ENCODE measurements around the gene FXYD6. TPM values are rescaled to one million over a fixed set of nuclear protein-coding genes. Genes with fewer than 3 reads are reported as not detected.

FXYD6 gene
- total and polyA plus RNA-seq, 2 of the 8 experiments (the other 6 are each of a cell fraction or from before 2014, with no cell fraction given) = 44.6 to 117 TPM

DNA sequence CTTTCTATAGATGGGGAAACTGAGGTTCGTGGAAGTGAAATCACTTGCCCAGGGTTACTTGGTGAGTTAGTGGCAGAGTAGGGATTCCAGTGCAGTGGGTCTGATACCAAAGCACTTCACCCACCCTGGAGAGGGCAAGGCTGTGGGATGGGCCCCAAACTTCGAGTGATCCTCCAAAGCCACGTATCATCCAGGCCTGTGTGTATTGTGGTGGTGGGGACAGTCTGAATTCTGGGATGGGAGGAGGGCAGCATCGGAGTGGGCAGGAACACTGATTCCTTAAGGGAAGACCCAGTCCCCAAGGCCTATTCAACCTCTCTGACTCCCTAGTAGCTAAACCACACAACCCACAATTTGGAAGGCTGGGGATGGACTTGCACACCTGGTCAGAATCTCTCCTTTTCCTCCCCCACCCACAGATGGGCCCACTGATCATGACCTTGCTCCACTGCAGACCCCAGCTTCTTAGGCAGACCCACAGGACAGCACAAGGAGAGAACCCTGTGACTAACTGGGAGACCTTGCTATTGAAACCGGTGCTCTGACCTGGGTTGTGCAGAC is 41.2 kb upstream of the FXYD6 start:
- H4K8ac ChIP-seq (ENCODE audit: extremely low read depth, insufficient read depth, low read length) = no peak overlapping the region
- H3K4me1 ChIP-seq (replicated peaks in 1 of 4; ENCODE audit: control insufficient read depth in 3 of 4, insufficient read depth in 4 of 4, low read length in 3 of 4) = no peaks in the 10 kb centered on the region; a peak in 1 of 7 replicates
- H2BK20ac ChIP-seq (ENCODE audit: low read length) = no peak overlapping the region
- H3K79me1 ChIP-seq (ENCODE audit: low read depth, low read length) = no peaks in the 10 kb centered on the region
- CTCF ChIA-PET (ENCODE audit: partially characterized antibody) = interaction anchor here (0.6 to 14.8 kb wide), 7 partner anchors 9 to 195 kb away, joined by 3 to 143 read pairs (median 7); no protein-coding TSS in a partner anchor
- peaks cover 0 to 2% of the 10 kb centered on the region in 2 experiments for H4K20me1 ChIP-seq (replicated peaks in 1 of 2; ENCODE audit: control insufficient read depth in 1 of 2, insufficient read depth in 2 of 2, low read length in 2 of 2)
- no peak overlapping the region for H2AK5ac ChIP-seq (ENCODE audit: low read depth, low read length)
- H2BK5ac ChIP-seq (ENCODE audit: low read depth, low read length) = no peak overlapping the region
- H3K27ac ChIP-seq (ENCODE audit: low read depth, low read length) = no peak overlapping the region
- H2BK12ac ChIP-seq (ENCODE audit: low read depth, low read length) = no peak overlapping the region
- H3K4me2 ChIP-seq (ENCODE audit: insufficient read depth in 1 of 2, low read depth in 2 of 2, low read length in 2 of 2) = no peak overlapping the region
- H3K27me3 ChIP-seq (replicated peaks in 1 of 4; ENCODE audit: control insufficient read depth in 3 of 4, extremely low read depth in 1 of 4, insufficient read depth in 3 of 4, low read length in 3 of 4) = no peaks in the 10 kb centered on the region
- H2AFZ ChIP-seq (ENCODE audit: low read length) = no peak overlapping the region
- no peak overlapping the region for H3K56ac ChIP-seq (replicated peaks; ENCODE audit: insufficient read length, low read depth, low read length)
- H3K36me3 ChIP-seq (ENCODE audit: control insufficient read depth in 2 of 4, insufficient read depth in 4 of 4, low read length in 3 of 4) = no peaks in the 10 kb centered on the region
- DNase-seq (ENCODE audit: low read depth in 1 of 2, low spot score in 2 of 2) (no peak), FAIRE-seq (no peak)
- no peak overlapping the region for H3K4me3 ChIP-seq (ENCODE audit: extremely low read depth in 1 of 4, insufficient read depth in 2 of 4, low read depth in 3 of 4, low read length in 4 of 4)
- H3K14ac ChIP-seq (ENCODE audit: insufficient read length) = no peak overlapping the region
- H3K9me3 ChIP-seq (ENCODE audit: insufficient read depth in 2 of 2, low read depth in 1 of 2, low read length in 1 of 2) = no peaks in the 10 kb centered on the region
- no peak overlapping the region for H3K4ac ChIP-seq (replicated peaks; ENCODE audit: insufficient read length, low read depth, low read length)
- H2BK120ac ChIP-seq (replicated peaks; ENCODE audit: low read depth, low read length) = no peak overlapping the region
- H4K91ac ChIP-seq (replicated peaks; ENCODE audit: insufficient read length, low read length) = no peak overlapping the region
- 93% methylated on average over 5 of the region's 5 CpGs; no CpG with 5 or more reads in 1 of the 2 experiments for WGBS, 2 experiments (ENCODE audit: extremely low coverage in 1 of 2, insufficient coverage in 1 of 2, insufficient read length in 1 of 2, insufficient replicate concordance in 2 of 2, low coverage in 1 of 2, low lambda C conversion rate in 2 of 2, missing lambda C conversion rate in 1 of 2)
- no peak overlapping the region for H3K23ac ChIP-seq (ENCODE audit: insufficient read length)
- H3K23me2 ChIP-seq (ENCODE audit: low read depth, low read length) = no peaks in the 10 kb centered on the region
- H3K79me2 ChIP-seq (ENCODE audit: control insufficient read depth in 1 of 2, insufficient read depth in 2 of 2, low read length in 2 of 2) = no peaks in the 10 kb centered on the region
- no peak for TF ChIP-seq BRCA1 (IDR thresholded peaks at IDR 0.05; ENCODE audit: low read depth, low read length)
- H3K9ac ChIP-seq (replicated peaks in 1 of 4; ENCODE audit: extremely low read depth in 1 of 4, low read depth in 3 of 4, low read length in 3 of 4) = no peak overlapping the region
- no peak overlapping the region for H3K18ac ChIP-seq (ENCODE audit: extremely low read depth, low read length)
- H4K5ac ChIP-seq (ENCODE audit: insufficient read length, low read depth, low read length) = no peak overlapping the region
- POLR2A ChIA-PET (ENCODE audit: partially characterized antibody) = no interaction called here
- no peak overlapping the region for H2BK15ac ChIP-seq (ENCODE audit: low read length)
